Activated naive CD4-positive, alpha-beta T cell treated with anti-CD3 and anti-CD28 coated beads for 36 hours (primary cell): ENCODE data around the gene SIGMAR1. TPM values are rescaled to one million over a fixed set of nuclear protein-coding genes. Genes with fewer than 3 reads are reported as not detected.
A peak's percentile ranks its signal among the peaks of the same experiment; 100 is the strongest.

Experiments
- CTCF ChIA-PET: fragments of 350-600 bp; sonication (Branson Sonifier 250); formaldehyde crosslinking; loops from one replicate; lab custom pipeline; 2021; ENCODE audit warnings: antibody characterized with exemption; lab: Charles Lee
- DNase-seq: peaks from one replicate; pipeline ENCODE4 v3.0.0-alpha.2; 2020
- H3K27ac Mint-ChIP-seq: one replicate; pipeline ENCODE4 v1.8.0; 2021; ENCODE audit warnings: mild to moderate bottlenecking, mixed read lengths
- H3K27me3 Mint-ChIP-seq: one replicate; pipeline ENCODE4 v1.8.0; 2021; ENCODE audit warnings: low read depth, mixed read lengths
- H3K36me3 Mint-ChIP-seq: one replicate; pipeline ENCODE4 v1.8.0; 2021; ENCODE audit warnings: low read depth, mixed read lengths
- H3K4me1 Mint-ChIP-seq: one replicate; pipeline ENCODE4 v1.8.0; 2021; ENCODE audit warnings: low read depth, mixed read lengths
- H3K4me3 Mint-ChIP-seq: one replicate; pipeline ENCODE4 v1.8.0; 2021; ENCODE audit warnings: mild to moderate bottlenecking, moderate library complexity, mixed read lengths
- H3K9me3 Mint-ChIP-seq: one replicate; pipeline ENCODE4 v1.8.0; 2021; ENCODE audit warnings: mixed read lengths
- intact Hi-C: fragments of 100-400 bp; cut with micrococcal nuclease; formaldehyde crosslinking; loops from one replicate; pipeline ENCODE4 v1.15.1; 2023
- total RNA-seq, 2 experiments: library from RNA; stranded (reverse); gene quantifications; one replicate each; pipeline ENCODE4 v1.2.3, GENCODE V29; 2021

SIGMAR1 gene
- total RNA-seq, 2 experiments from 2014 or later: 58.9 TPM

GRCh38 chr9:34611811-34612787 lies 25.5 kb downstream of the SIGMAR1 start, which contains the start of gene RPP25L:
RPP25L (minus strand) TSS chr9:34612097; CDS start chr9:34611296, 801 bp downstream.
- Mint-ChIP-seq H3K36me3 (peaks cover 6% of the 10 kb centered on the region), H3K27me3 (no peaks in the 10 kb centered on the region), H3K9me3 (no peaks in the 10 kb centered on the region), H3K27ac (peak within 1 kb of the TSS; percentile 83), H3K4me3 (peak within 1 kb of the TSS; percentile 87), H3K4me1 (peaks cover 21% of the 10 kb centered on the region)
- peak; percentile 80 for DNase-seq
- CTCF ChIA-PET: interaction anchor here (0.7 to 8.4 kb wide), 10 partner anchors 8 to 277 kb away, joined by 3 to 123 read pairs (median 4); partner anchors contain the start of genes DCTN3, GALT and SIGMAR1
- intact Hi-C loops: loop anchor here (1.0 kb wide), 5 partner anchors 8 to 154 kb away; partner anchors contain the start of genes DCTN3, DNAI1 and FAM219A

GRCh38 chr9:34611251-34611810 lies 26.3 kb downstream of the SIGMAR1 start:
- H3K36me3 Mint-ChIP-seq: peaks cover 2% of the 10 kb centered on the region
- intact Hi-C loops: no loop called here
- CTCF ChIA-PET: interaction anchor here (0.7 to 8.4 kb wide), 7 partner anchors 9 to 276 kb away, joined by 3 to 123 read pairs (median 3); partner anchors contain the start of genes DCTN3 and SIGMAR1

GRCh38 chr9:34610434-34611206 lies 27.0 kb downstream of the SIGMAR1 start:
- Mint-ChIP-seq H3K4me3 (peak overlapping the region; percentile 87), H3K27me3 (no peaks in the 10 kb centered on the region), H3K27ac (no peak overlapping the region), H3K4me1 (peaks cover 21% of the 10 kb centered on the region), H3K36me3 (no peaks in the 10 kb centered on the region), H3K9me3 (no peaks in the 10 kb centered on the region)
- CTCF ChIA-PET: interaction anchor here (0.6 to 8.4 kb wide), 7 partner anchors 8 to 355 kb away, joined by 3 to 123 read pairs (median 3); partner anchors contain the start of genes DCTN3 and SIGMAR1
- intact Hi-C loops: no loop called here
- no peak for DNase-seq

More at GRCh38 chr9:34611251-34611810, 26.3 kb downstream of the SIGMAR1 start:
- H3K27ac Mint-ChIP-seq: peak overlapping the region; percentile 83
- DNase-seq: no peak
- H3K27me3 Mint-ChIP-seq: no peaks in the 10 kb centered on the region
- peaks cover 21% of the 10 kb centered on the region for H3K4me1 Mint-ChIP-seq
- peak overlapping the region; percentile 87 for H3K4me3 Mint-ChIP-seq
- H3K9me3 Mint-ChIP-seq: no peaks in the 10 kb centered on the region

GRCh38 chr9:34607331-34607730 lies 30.3 kb downstream of the SIGMAR1 start:
- H3K36me3 Mint-ChIP-seq: no peaks in the 10 kb centered on the region
- no peak overlapping the region for H3K27ac Mint-ChIP-seq
- H3K9me3 Mint-ChIP-seq: no peaks in the 10 kb centered on the region
- peaks cover 15% of the 10 kb centered on the region for H3K4me1 Mint-ChIP-seq
- intact Hi-C loops: loop anchor here (10.0 kb wide), 1 partner anchor 273 kb away; no protein-coding TSS in a partner anchor
- no peaks in the 10 kb centered on the region for H3K27me3 Mint-ChIP-seq
- CTCF ChIA-PET: interaction anchor here (0.6 to 8.3 kb wide), 4 partner anchors 13 to 147 kb away, joined by 3 to 64 read pairs (median 3); partner anchors contain the start of genes DCTN3 and SIGMAR1
- no peak overlapping the region for H3K4me3 Mint-ChIP-seq
- no peak for DNase-seq

- no peaks in the 10 kb centered on the region for H3K9me3 Mint-ChIP-seq
- DNase-seq: no peak
- no peaks in the 10 kb centered on the region for H3K36me3 Mint-ChIP-seq
- H3K27me3 Mint-ChIP-seq: no peaks in the 10 kb centered on the region
- H3K27ac Mint-ChIP-seq: no peak overlapping the region
- intact Hi-C loops: loop anchor here (10.0 kb wide), 1 partner anchor 272 kb away; no protein-coding TSS in a partner anchor
- no peak overlapping the region for H3K4me3 Mint-ChIP-seq
- peaks cover 13% of the 10 kb centered on the region for H3K4me1 Mint-ChIP-seq
- CTCF ChIA-PET: interaction anchor here (0.6 to 8.3 kb wide), 5 partner anchors 13 to 204 kb away, joined by 3 to 64 read pairs (median 8); partner anchors contain the start of genes DCTN3 and SIGMAR1
Observed at GRCh38 chr9:34606905-34607304, 30.7 kb downstream of the SIGMAR1 start.

- no peaks in the 10 kb centered on the region for H3K9me3 Mint-ChIP-seq
- no peak for DNase-seq
- H3K27me3 Mint-ChIP-seq: no peaks in the 10 kb centered on the region
- no peak overlapping the region for H3K27ac Mint-ChIP-seq
- CTCF ChIA-PET: interaction anchor here (1.0 to 8.3 kb wide), 6 partner anchors 14 to 203 kb away, joined by 3 to 64 read pairs (median 14); partner anchors contain the start of genes DCTN3 and SIGMAR1
- H3K36me3 Mint-ChIP-seq: no peaks in the 10 kb centered on the region
- H3K4me1 Mint-ChIP-seq: peaks cover 9% of the 10 kb centered on the region
- intact Hi-C loops: loop anchor here (10.0 kb wide), 1 partner anchor 271 kb away; no protein-coding TSS in a partner anchor
- no peak overlapping the region for H3K4me3 Mint-ChIP-seq
Observed at GRCh38 chr9:34606190-34606589, 31.4 kb downstream of the SIGMAR1 start.

GRCh38 chr9:34603610-34604231 lies 33.9 kb downstream of the SIGMAR1 start:
- DNase-seq: peak; percentile 89
- no peak overlapping the region for H3K27ac Mint-ChIP-seq
- H3K36me3 Mint-ChIP-seq: no peaks in the 10 kb centered on the region
- intact Hi-C loops: loop anchor here (1.0 to 10.0 kb wide), 4 partner anchors 41 to 269 kb away; no protein-coding TSS in a partner anchor
- H3K4me1 Mint-ChIP-seq: no peaks in the 10 kb centered on the region
- no peaks in the 10 kb centered on the region for H3K9me3 Mint-ChIP-seq
- CTCF ChIA-PET: interaction anchor here (0.6 to 8.3 kb wide), 29 partner anchors 8 to 227 kb away, joined by 3 to 64 read pairs (median 4); partner anchors contain the start of genes DCTN3, GALT, RPP25L and SIGMAR1
- no peak overlapping the region for H3K4me3 Mint-ChIP-seq
- no peaks in the 10 kb centered on the region for H3K27me3 Mint-ChIP-seq

- CTCF ChIA-PET: interaction anchor here (0.5 to 8.3 kb wide), 14 partner anchors 8 to 379 kb away, joined by 3 to 64 read pairs (median 8); partner anchors contain the start of genes DCTN3, RPP25L and SIGMAR1
- intact Hi-C loops: loop anchor here (10.0 kb wide), 1 partner anchor 267 kb away; no protein-coding TSS in a partner anchor
- DNase-seq: no peak
- Mint-ChIP-seq H3K27ac (no peak overlapping the region), H3K27me3 (no peaks in the 10 kb centered on the region), H3K9me3 (no peaks in the 10 kb centered on the region), H3K4me1 (no peaks in the 10 kb centered on the region), H3K4me3 (no peak overlapping the region), H3K36me3 (no peaks in the 10 kb centered on the region)
Observed at GRCh38 chr9:34601937-34602573, 35.5 kb downstream of the SIGMAR1 start.

- Mint-ChIP-seq H3K4me3 (no peak overlapping the region), H3K4me1 (no peaks in the 10 kb centered on the region), H3K9me3 (no peaks in the 10 kb centered on the region), H3K27me3 (peaks cover 8% of the 10 kb centered on the region), H3K27ac (no peak overlapping the region), H3K36me3 (no peaks in the 10 kb centered on the region)
- intact Hi-C loops: loop anchor here (10.0 kb wide), 1 partner anchor 266 kb away; no protein-coding TSS in a partner anchor
- no peak for DNase-seq
- CTCF ChIA-PET: interaction anchor here (0.7 to 1.7 kb wide), 3 partner anchors 8 to 161 kb away, joined by 3 to 12 read pairs (median 5); no protein-coding TSS in a partner anchor
Observed at GRCh38 chr9:34600908-34601307, 36.7 kb downstream of the SIGMAR1 start.

GRCh38 chr9:34599546-34599945 lies 38.0 kb downstream of the SIGMAR1 start:
- H3K9me3 Mint-ChIP-seq: no peaks in the 10 kb centered on the region
- CTCF ChIA-PET: interaction anchor here (1.7 to 2.1 kb wide), 2 partner anchors 8 to 52 kb away, joined by 8 to 12 read pairs; no protein-coding TSS in a partner anchor
- no peaks in the 10 kb centered on the region for H3K36me3 Mint-ChIP-seq
- DNase-seq: no peak
- intact Hi-C loops: no loop called here
- no peak overlapping the region for H3K27ac Mint-ChIP-seq
- no peak overlapping the region for H3K4me3 Mint-ChIP-seq
- H3K4me1 Mint-ChIP-seq: no peaks in the 10 kb centered on the region
- peaks cover 11% of the 10 kb centered on the region for H3K27me3 Mint-ChIP-seq
